Measurements from ENCODE around the gene PRKAA2.

DNA sequence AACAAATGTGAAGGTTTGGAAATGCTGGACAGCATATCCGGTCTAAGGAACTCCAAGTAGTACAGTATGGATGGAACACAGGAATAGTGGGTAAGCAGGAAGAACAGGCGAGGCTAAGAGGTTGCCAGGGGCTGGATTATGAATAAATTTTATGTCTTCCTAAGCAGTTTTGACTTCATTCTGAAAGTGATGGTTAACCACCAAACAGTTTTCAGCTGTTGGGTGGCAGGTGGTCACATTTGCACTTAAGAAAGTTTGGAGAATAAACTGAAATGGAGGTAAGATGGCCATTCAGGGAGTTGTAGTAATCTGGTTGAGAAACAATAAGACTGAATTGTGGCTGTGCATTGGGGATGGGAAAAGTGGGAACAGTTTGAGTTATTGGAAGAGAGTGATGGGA lies 83.8 kb downstream of the PRKAA2 start:
- TF ChIP-seq CTCF (IDR thresholded peaks at IDR 0.05) = no peak
- TF ChIP-seq POLR2A (IDR thresholded peaks at IDR 0.05) = no peak

All from testis (tissue), 2 donors.